Right lobe of liver (tissue), 6 donors: ENCODE results near the gene TMPRSS11A. TPM values are rescaled to one million over a fixed set of nuclear protein-coding genes. Genes with fewer than 3 reads are reported as not detected.

Experiments
- ATAC-seq, 4 donors: fragments of 200-7000 bp; cut with Tn5 transposase; one replicate each; pipeline ENCODE4 v1.9.1; 2020; ENCODE audit warnings: mild to moderate bottlenecking in 4 of 4, moderate library complexity in 4 of 4
- DNase-seq, 3 donors: peaks; one replicate each; pipeline ENCODE4 v3.0.0-alpha.2; 2020
- H3K27ac ChIP-seq, 3 donors: fragments of 200-600 bp; one replicate each; pipeline ENCODE4 v1.8.0; 2022
- H3K27me3 ChIP-seq, 2 donors: fragments of 200-600 bp; one replicate each; pipeline ENCODE4 v1.8.0; 2022
- H3K36me3 ChIP-seq, 4 donors: fragments of 200-600 bp; sonication (generic) in 1 of 4; one replicate each; pipeline versions ENCODE4 v1.5.1 to v1.8.0; 2017 to 2022; ENCODE audit warnings: control low read depth in 1 of 4
- H3K4me1 ChIP-seq, 4 donors: fragments of 200-600 bp; sonication (generic) in 1 of 4; one replicate each; pipeline versions ENCODE4 v1.5.1 to v1.8.0; 2017 to 2022; ENCODE audit warnings: control low read depth in 1 of 4
- H3K4me3 ChIP-seq, 3 donors: fragments of 200-600 bp; one replicate each; pipeline ENCODE4 v1.8.0; 2022
- H3K9me3 ChIP-seq, 4 donors: fragments of 200-600 bp; sonication (generic) in 1 of 4; one replicate each; pipeline versions ENCODE4 v1.5.1 to v1.8.0; 2017 to 2022; ENCODE audit warnings: control low read depth in 1 of 4
- CTCF ChIP-seq, 4 donors: fragments of 200-600 bp in 3 of 4; fragments of 450-650 bp in 1 of 4; IDR thresholded peaks; one replicate each; pipeline versions ENCODE4 v1.5.1 to v1.8.0; 2016 to 2022; ENCODE audit warnings: antibody characterized with exemption in 4 of 4, mild to moderate bottlenecking in 2 of 4
- POLR2A ChIP-seq: fragments of 450-650 bp; IDR thresholded peaks from one replicate; pipeline ENCODE4 v1.6.1; 2017; ENCODE audit warnings: antibody characterized with exemption, mild to moderate bottlenecking
- WGBS: methylation state at CpG from one replicate; pipeline ENCODE4 v1.1.6; 2018; ENCODE audit warnings: low coverage, low lambda C conversion rate; ENCODE audit not compliant: insufficient coverage; ENCODE audit errors: missing lambda C conversion rate; 5-methylcytosine and 5-hydroxymethylcytosine counted together
- intact Hi-C, 2 donors: fragments of 100-400 bp; cut with DNase I; formaldehyde crosslinking; loops; one replicate each; pipeline versions ENCODE4 v1.11.2 to v1.14.1; 2022
- total RNA-seq, 6 experiments: library from RNA; depleted of rRNA in 2 of 6; stranded (reverse); fragments of >200 nt in 2 of 6; fragmentation: NEBNext Ultra II Directional in 3 of 6; extraction: Animal tissue kit (Norgen Biotek cat#: 25700) in 3 of 6; gene quantifications; one replicate each; pipeline versions ENCODE4 v1.1.0 to v1.2.4, GENCODE V29; 2016 to 2023
- donor health status: DM: no; HTN: yes; CAD: no.
- donor health status: DM: no; HTN: no; CAD: no.
- donor health status: DM: no; HTN: no; CAD: no.
- donor health status: DM: no; HTN: yes; CAD: no.
- donor health status: DM: no; HTN: yes; CAD: no.

The TMPRSS11A gene
- total RNA-seq, 6 experiments from 2014 or later = not detected

GRCh38 chr4:67883902-67884301, 79.4 kb downstream of the TMPRSS11A start, which contains the start of gene TMPRSS11D:
TSS of gene TMPRSS11D (minus strand) at chr4:67884002. CDS start at chr4:67883933, 69 bp downstream.
- Histone ChIP-seq H3K27me3 (no peaks in the 10 kb centered on the region), H3K4me1 (no peaks in the 10 kb centered on the region), H3K4me3 (no peak within 1 kb of the TSS), H3K27ac (no peak within 1 kb of the TSS), H3K9me3 (no peaks in the 10 kb centered on the region), H3K36me3 (no peaks in the 10 kb centered on the region)
- TF ChIP-seq POLR2A (no peak), CTCF (IDR thresholded peaks at IDR 0.05) (no peak)
- intact Hi-C loops = no loop called here
- ATAC-seq = no peak
- WGBS = 88% methylated on average over 1 of the region's 1 CpG
- no peak for DNase-seq

- intact Hi-C loops = no loop called here
- H3K4me3 ChIP-seq = no peak overlapping the region
- TF ChIP-seq CTCF (IDR thresholded peaks at IDR 0.05) (no peak), POLR2A (no peak)
- no peaks in the 10 kb centered on the region for H3K36me3 ChIP-seq
- no peak for DNase-seq
- H3K27me3 ChIP-seq = no peaks in the 10 kb centered on the region
- no peaks in the 10 kb centered on the region for H3K9me3 ChIP-seq
- no peaks in the 10 kb centered on the region for H3K4me1 ChIP-seq
- no peak overlapping the region for H3K27ac ChIP-seq
- 57% methylated on average over 5 of the region's 5 CpGs for WGBS
- ATAC-seq = no peak
Measured at GRCh38 chr4:67883458-67883857, 79.8 kb downstream of the TMPRSS11A start.

- WGBS = 60% methylated on average over 1 of the region's 1 CpG
Measured at GRCh38 chr4:67880866-67881610, 82.3 kb downstream of the TMPRSS11A start.

GRCh38 chr4:67879486-67879885, 83.8 kb downstream of the TMPRSS11A start:
- Histone ChIP-seq H3K27me3 (no peaks in the 10 kb centered on the region), H3K9me3 (no peaks in the 10 kb centered on the region), H3K4me1 (no peaks in the 10 kb centered on the region), H3K27ac (no peak overlapping the region), H3K36me3 (no peaks in the 10 kb centered on the region), H3K4me3 (no peak overlapping the region)
- no peak for TF ChIP-seq CTCF (IDR thresholded peaks at IDR 0.05)
- DNase-seq (no peak), ATAC-seq (no peak)
- WGBS = 80% methylated on average over 3 of the region's 3 CpGs
- intact Hi-C loops = no loop called here

More at GRCh38 chr4:67880866-67881610, 82.3 kb downstream of the TMPRSS11A start:
- intact Hi-C loops = no loop called here
- ATAC-seq (no peak), DNase-seq (no peak)
- Histone ChIP-seq H3K36me3 (no peaks in the 10 kb centered on the region), H3K4me1 (no peaks in the 10 kb centered on the region), H3K27me3 (no peaks in the 10 kb centered on the region), H3K9me3 (no peaks in the 10 kb centered on the region), H3K4me3 (no peak overlapping the region), H3K27ac (no peak overlapping the region)
- no peak for TF ChIP-seq CTCF (IDR thresholded peaks at IDR 0.05)
- no peak for TF ChIP-seq POLR2A
